Activated CD8-positive, alpha-beta memory T cell treated with anti-CD3 and anti-CD28 coated beads for 36 hours (primary cell): Measurements from ENCODE around the gene IRF2BP2. TPM values are rescaled to one million over a fixed set of nuclear protein-coding genes. Genes with fewer than 3 reads are reported as not detected.

ENCODE experiments used
- CTCF ChIA-PET: fragments of 350-600 bp; sonication (Branson Sonifier 250); formaldehyde crosslinking; loops from one replicate; lab custom pipeline; 2021; ENCODE audit warnings: antibody characterized with exemption; lab: Charles Lee
- POLR2A ChIA-PET: fragments of 350-600 bp; sonication (Branson Sonifier 250); formaldehyde crosslinking; loops from one replicate; lab custom pipeline; 2021; ENCODE audit warnings: antibody characterized with exemption; lab: Charles Lee
- total RNA-seq, 2 experiments: library from RNA; stranded (reverse); gene quantifications; one replicate each; pipeline ENCODE4 v1.2.3, GENCODE V29; 2021

IRF2BP2 gene
- total RNA-seq, 2 experiments from 2014 or later: 87.4 to 90.5 TPM

GRCh38 chr1:234593771-234594504 lies 16.0 kb downstream of the IRF2BP2 start:
- POLR2A ChIA-PET: no interaction called here

GRCh38 chr1:234593109-234593508 lies 16.9 kb downstream of the IRF2BP2 start:
- POLR2A ChIA-PET: no interaction called here
- CTCF ChIA-PET: no interaction called here

More at GRCh38 chr1:234593771-234594504, 16.0 kb downstream of the IRF2BP2 start:
- CTCF ChIA-PET: no interaction called here

GRCh38 chr1:234592240-234592639 lies 17.7 kb downstream of the IRF2BP2 start:
- ChIA-PET CTCF (no interaction called here), POLR2A (no interaction called here)

GRCh38 chr1:234591131-234591530 lies 18.8 kb downstream of the IRF2BP2 start:
- ChIA-PET CTCF (interaction anchor here (0.6 kb wide), 1 partner anchor 342 kb away, joined by 3 read pairs; no protein-coding TSS in a partner anchor), POLR2A (no interaction called here)

DNA sequence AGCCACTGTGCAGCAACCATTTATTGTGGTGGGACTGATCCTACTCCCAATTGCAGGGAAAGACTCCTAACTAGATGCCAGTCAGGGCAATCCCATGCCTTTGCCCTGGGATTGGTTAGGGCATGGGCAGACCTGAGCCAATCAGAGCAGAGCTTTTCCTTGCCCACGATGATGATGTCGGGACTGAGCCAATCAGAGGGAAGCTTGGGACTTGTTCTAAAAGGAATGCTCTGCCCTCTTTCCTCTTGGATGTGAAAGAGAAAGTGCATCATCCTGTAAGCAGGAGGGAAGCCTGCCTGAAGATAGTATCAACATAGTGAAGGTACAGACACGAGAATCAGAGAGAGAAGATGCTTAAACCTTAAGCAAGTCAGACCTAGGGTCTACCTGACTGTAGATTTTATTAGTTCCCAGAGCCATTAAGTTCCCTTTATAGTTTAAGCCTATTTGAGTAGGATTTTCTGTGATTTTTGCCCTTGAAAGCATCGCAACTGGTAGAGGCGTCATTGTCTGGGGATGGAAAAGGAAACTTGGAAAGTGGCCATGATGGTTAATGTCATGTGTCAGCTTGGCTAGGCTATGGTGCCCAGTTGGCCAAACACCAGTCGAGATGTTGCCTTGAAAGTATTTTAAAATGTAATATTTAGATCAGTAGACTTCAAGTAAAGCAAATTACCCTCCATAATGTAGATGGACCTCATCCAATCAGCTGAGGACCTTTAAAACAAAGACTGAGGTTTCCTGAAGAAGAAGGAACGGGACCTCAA lies 19.9 kb downstream of the IRF2BP2 start:
- CTCF ChIA-PET: no interaction called here
- POLR2A ChIA-PET: no interaction called here

GRCh38 chr1:234589064-234589800 lies 20.7 kb downstream of the IRF2BP2 start:
- CTCF ChIA-PET: no interaction called here
- POLR2A ChIA-PET: no interaction called here

GRCh38 chr1:234588386-234588785 lies 21.6 kb downstream of the IRF2BP2 start:
- POLR2A ChIA-PET: no interaction called here
- CTCF ChIA-PET: no interaction called here

GRCh38 chr1:234586892-234587485 lies 23.0 kb downstream of the IRF2BP2 start:
- CTCF ChIA-PET: no interaction called here
- POLR2A ChIA-PET: no interaction called here

DNA sequence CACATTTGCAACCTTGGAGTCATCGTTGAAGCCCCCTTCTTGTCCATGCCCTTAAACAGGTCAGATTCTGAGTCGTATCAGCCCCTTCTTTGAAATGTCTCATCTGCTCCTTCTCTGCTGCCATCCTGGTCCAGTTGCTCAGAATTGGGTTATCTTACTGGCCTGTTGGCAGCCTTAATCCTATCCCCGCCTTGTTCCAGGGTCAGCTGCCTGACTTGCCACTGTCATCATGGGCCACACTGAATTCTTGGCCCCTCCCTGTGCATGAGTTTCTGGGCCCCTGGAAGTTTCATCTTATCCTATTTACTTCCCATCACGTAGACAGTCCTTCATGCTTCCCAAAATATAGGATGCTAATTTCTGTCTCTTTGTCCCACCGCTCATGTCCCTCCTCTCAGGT lies 23.7 kb downstream of the IRF2BP2 start:
- ChIA-PET POLR2A (no interaction called here), CTCF (no interaction called here)

DNA sequence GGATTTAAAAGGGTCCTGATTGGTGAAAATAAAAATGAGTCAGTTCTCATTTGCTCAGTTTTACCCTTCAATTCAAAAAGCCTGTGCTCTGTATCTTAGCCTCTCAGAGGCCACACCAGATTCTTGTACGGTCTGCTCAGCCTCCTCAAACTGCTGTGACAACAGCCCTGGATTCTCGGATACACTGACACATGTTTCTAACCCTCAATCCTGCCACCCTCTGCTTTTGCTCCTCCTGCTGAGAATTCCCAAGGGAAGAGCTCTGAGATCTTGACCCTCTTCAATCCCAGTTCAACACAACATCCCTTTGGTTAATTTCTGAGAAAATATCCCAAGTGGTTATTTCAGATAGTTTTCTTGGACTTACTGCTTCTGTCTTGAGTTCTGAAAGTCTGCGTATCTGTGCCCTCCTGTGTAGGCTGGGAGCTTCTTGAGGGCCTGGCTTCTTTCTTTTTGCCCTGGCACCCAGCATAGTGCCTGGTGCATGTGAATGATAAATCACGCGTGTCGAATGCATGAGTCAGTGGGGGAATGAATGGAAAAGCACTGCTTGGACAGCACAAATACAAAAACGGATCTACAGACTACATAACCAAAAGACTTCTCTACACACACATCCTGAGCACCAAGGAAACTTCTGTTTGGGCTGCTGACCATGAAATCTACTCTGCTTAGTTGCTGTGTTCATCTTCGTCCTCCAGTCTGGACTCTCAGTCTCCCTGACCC lies 24.5 kb downstream of the IRF2BP2 start:
- CTCF ChIA-PET: interaction anchor here (1.2 to 1.7 kb wide), 2 partner anchors 11 to 498 kb away, joined by 3 to 4 read pairs; no protein-coding TSS in a partner anchor
- POLR2A ChIA-PET: no interaction called here

- ChIA-PET CTCF (interaction anchor here (1.2 to 1.7 kb wide), 2 partner anchors 12 to 499 kb away, joined by 3 to 4 read pairs; no protein-coding TSS in a partner anchor), POLR2A (no interaction called here)
These were observed 25.1 kb downstream of the IRF2BP2 start for GRCh38 chr1:234584926-234585325.

DNA sequence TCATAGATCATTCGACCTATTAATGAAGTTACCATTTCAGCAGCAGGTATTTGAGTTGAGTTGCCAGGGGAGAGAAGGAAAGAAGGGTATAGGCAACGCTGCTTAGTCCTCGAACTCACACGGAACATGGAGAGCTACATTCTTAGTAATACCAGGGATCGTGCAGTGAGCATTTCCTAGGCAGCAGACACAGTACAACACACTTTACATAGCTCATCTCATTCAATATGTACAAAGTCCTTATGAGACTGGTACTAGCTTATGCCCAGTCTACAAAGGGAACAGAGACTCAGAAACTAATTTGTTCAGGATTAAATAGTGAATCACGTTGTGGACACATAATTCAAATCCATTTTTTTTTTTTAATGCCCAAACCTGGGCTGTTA lies 25.6 kb downstream of the IRF2BP2 start:
- CTCF ChIA-PET: interaction anchor here (1.2 to 1.7 kb wide), 2 partner anchors 13 to 499 kb away, joined by 3 to 4 read pairs; no protein-coding TSS in a partner anchor
- POLR2A ChIA-PET: no interaction called here

- POLR2A ChIA-PET: no interaction called here
- CTCF ChIA-PET: interaction anchor here (1.7 kb wide), 1 partner anchor 500 kb away, joined by 4 read pairs; no protein-coding TSS in a partner anchor
These were observed 26.1 kb downstream of the IRF2BP2 start for GRCh38 chr1:234583755-234584419.

DNA sequence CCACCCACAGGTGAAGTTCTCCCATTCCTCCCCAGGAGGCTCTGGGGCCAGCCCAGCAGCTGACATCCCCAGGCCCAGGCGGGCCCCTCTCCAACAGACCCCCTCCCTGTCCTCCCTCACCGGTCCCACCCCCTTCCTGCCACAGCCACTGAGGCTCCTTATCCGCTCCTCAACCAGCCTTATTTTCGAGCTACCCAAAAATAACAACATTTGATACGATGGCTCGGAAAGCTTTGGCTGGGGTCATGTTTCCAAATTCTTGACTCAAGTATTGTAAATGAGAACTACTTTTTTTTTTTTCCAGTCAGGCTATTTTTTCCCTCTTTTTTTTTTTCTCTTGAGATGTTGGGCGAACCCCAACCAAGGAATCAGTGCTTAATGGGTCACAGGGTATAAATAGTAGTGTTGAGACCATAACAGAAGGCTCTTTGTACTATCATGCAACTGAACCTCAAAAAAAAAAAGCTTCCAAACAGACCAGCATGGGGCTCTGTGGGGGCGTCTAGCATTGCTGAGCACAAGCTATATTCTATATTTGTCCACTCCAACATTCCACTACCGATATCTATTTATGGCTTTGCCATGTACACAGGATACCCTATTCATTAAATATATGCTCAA lies 27.2 kb downstream of the IRF2BP2 start:
- CTCF ChIA-PET: interaction anchor here (0.7 kb wide), 1 partner anchor 1299 kb away, joined by 3 read pairs; no protein-coding TSS in a partner anchor
- POLR2A ChIA-PET: no interaction called here

DNA sequence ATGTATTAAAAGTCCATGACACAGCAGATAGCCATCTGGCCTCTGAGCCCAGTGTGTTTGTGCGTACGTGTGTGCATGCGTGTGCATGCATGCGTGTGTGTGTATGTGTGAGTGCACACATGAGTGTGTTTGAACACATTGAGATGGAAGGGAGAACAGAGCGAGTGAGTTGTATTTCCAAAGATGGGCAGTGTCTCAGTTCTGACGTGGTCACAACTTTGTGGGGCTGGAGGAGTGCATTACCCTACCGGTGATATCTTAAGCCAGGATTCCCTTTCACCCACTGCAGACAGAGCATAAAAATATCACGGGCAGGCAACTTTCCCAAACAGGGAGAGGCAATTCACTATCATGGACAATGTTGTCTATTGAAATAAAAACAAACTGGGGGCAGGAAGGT lies 27.8 kb downstream of the IRF2BP2 start:
- ChIA-PET CTCF (interaction anchor here (0.7 kb wide), 1 partner anchor 1300 kb away, joined by 3 read pairs; no protein-coding TSS in a partner anchor), POLR2A (no interaction called here)

GRCh38 chr1:234581063-234581714 lies 28.8 kb downstream of the IRF2BP2 start:
- ChIA-PET CTCF (no interaction called here), POLR2A (no interaction called here)

DNA sequence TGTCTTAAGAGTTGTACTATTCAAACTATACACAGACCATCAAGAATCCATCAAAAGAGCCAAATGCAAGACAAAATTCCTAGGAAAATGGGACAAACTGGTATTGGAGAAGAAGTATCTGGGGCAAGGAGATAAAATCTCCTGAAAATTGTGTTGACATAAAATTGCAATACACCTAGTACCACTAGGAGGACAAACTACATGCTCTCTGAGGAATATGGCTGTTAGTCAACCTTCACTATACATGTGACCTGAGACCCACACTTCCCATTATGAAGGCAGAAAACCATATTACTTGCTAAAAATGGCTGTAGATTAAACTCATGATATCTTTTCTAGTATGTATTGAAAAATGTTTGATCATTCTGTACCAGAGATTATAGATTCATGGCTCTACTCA lies 30.0 kb downstream of the IRF2BP2 start:
- ChIA-PET POLR2A (no interaction called here), CTCF (interaction anchor here (0.7 kb wide), 1 partner anchor 71 kb away, joined by 4 read pairs; no protein-coding TSS in a partner anchor)
